NB4 (cell line): ENCODE results near the gene PROX1.

Source experiments
- POLR2A ChIP-seq: IDR thresholded peaks from 2 replicates; pipeline ENCODE4 v1.6.1; 2011; ENCODE audit warnings: mild to moderate bottlenecking; ENCODE audit not compliant: insufficient read length; ENCODE audit errors: extremely low read depth
- TF ChIP-seq, protein P1 (sequence below): IDR thresholded peaks from 2 replicates; pipeline ENCODE4 v1.6.1; 2011; ENCODE audit warnings: low read depth, low read length
- TF ChIP-seq, protein P2 (sequence below): IDR thresholded peaks from one replicate; pipeline ENCODE4 v1.5.1; 2012; ENCODE audit warnings: low read depth, low read length

DNA sequence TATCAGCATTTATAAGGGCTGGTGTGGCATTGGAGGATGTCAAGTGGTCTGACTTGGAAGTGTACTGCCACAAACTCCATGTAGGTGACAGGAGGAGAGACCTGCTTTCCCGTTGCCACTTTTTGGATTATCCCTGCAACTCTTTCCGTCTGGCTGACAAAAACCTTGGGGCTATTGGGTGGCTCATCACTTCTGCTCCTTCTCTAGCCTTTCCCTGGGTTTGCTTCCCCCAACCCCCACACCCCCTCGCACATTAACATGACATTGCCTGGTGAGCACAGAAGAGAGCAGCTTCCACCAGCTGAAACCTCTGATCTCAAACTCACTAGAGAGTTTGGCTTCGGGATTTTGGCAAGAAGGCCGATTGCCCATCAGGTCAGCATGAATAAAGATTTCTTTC lies 39.2 kb downstream of the PROX1 start:
- TF ChIP-seq, protein P1, sequence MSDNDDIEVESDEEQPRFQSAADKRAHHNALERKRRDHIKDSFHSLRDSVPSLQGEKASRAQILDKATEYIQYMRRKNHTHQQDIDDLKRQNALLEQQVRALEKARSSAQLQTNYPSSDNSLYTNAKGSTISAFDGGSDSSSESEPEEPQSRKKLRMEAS: no peak
- TF ChIP-seq, protein P2, sequence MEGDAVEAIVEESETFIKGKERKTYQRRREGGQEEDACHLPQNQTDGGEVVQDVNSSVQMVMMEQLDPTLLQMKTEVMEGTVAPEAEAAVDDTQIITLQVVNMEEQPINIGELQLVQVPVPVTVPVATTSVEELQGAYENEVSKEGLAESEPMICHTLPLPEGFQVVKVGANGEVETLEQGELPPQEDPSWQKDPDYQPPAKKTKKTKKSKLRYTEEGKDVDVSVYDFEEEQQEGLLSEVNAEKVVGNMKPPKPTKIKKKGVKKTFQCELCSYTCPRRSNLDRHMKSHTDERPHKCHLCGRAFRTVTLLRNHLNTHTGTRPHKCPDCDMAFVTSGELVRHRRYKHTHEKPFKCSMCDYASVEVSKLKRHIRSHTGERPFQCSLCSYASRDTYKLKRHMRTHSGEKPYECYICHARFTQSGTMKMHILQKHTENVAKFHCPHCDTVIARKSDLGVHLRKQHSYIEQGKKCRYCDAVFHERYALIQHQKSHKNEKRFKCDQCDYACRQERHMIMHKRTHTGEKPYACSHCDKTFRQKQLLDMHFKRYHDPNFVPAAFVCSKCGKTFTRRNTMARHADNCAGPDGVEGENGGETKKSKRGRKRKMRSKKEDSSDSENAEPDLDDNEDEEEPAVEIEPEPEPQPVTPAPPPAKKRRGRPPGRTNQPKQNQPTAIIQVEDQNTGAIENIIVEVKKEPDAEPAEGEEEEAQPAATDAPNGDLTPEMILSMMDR: no peak
- TF ChIP-seq POLR2A: no peak
